HG03521 (cell line): ENCODE measurements around the gene PARL.
"Not testable (repeated sequence)": the region's sequence is repeated elsewhere in the genome, so short reads cannot be mapped to it uniquely, and the experiment has no call there.

Source experiments
- ATAC-seq: cut with Tn5 transposase; IDR thresholded peaks from one replicate; pipeline ENCODE4 v1.9.1; 2021; ENCODE audit warnings: mild to moderate bottlenecking, moderate library complexity; ENCODE audit not compliant: unreplicated experiment

Gene PARL

GRCh38 chr3:183792976-183793375 lies 91.7 kb downstream of the PARL start:
- no peak for ATAC-seq

DNA sequence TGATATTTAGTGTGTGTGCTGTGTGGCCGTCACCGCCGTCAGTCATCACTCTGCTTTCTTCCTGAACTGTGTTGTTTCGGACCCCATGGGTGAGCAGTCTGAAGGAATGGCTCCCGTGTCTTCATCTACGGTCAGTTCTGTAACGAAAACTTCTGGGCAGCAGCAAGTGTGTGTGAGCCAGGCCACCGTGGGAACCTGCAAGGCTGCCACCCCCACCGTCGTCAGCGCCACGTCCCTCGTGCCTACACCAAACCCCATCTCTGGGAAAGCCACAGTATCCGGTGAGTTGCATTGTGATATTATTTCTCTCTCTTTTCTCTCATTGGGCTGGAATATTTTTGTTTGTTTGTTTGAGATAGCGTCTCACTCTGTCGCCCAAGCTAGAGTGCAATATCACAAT lies 94.0 kb downstream of the PARL start:
- ATAC-seq, result no peak

DNA sequence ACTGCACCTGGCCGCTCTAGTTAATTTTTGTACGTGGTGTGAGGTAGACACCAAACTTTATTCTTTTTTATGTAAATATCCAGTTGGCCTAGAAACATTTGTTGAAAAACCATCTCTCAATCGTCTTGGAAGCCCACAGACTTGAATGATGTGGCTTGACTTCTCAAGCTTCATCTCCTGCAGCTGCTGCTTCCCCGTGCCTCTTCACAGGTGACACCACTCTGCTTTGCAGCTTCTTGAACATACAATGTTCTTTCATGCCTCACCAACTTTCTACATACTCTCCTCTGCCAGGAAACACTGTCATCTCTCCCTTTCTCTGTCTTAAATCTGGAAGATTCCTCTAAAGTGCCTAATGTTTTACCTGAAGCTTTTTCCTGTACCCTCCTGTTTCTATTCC lies 94.9 kb downstream of the PARL start:
- ATAC-seq, result no peak

GRCh38 chr3:183784503-183784902 lies 100.2 kb downstream of the PARL start:
- ATAC-seq, result not testable (repeated sequence)

DNA sequence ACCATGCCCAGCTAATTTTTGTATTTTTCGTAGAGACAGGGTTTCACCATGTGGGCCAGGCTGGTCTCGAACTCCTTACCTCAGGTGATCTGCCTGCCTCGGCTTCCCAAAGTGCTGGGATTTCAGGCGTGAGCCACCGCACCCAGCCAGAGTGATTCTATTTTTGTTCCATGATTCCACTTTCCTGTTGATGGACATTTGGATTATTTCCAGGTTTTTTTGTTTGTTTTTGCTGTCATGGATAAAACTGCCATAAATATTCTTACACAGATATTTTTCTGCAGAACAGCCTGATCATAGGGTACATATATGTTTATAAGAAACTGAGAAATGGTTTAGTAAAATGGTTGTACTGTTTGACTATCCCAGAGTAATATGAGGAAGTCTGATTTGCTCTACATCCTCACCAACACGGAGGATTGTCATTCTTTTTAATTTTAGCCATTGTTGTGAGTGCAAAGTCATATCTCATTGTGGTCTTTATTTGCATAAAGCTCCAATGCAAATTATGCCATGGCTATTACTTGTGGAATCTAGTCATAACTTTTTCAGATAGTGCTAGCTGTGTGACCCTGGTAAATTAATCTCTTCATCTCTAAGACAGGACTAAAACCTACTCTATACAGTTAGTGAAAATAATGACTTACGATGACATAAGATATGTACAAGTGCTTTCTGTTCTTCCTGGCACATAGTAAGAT lies 102.0 kb downstream of the PARL start:
- ATAC-seq, result no peak

- no peak for ATAC-seq
Observed at GRCh38 chr3:183781246-183781645, 103.4 kb downstream of the PARL start.

DNA sequence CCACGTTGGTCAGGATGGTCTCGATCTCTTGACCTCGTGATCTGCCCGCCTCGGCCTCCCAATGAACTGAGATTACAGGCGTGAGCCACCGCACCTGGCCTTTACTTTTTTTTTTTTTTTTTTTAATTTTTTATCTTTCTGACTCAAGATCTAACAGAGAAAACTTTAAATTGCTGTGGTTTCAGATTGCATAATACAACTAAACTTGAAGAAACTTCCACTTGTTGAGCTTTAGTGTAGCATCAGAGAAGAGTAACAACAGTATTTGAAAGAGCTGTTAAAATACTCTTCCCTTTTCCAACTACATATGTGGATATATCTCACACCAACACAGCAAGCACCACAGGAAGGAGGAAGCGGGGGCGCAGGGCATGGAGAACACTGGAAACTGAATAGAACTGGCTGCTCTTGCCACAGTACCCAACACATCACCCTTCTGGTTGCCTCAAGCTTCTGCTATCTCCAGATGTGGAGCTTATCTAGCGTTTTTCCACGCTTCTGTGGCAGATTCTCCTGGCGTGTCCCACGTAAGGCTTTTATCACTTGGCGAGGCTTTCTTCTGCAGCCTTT lies 104.7 kb downstream of the PARL start:
- ATAC-seq, result no peak
